Epithelial cell of esophagus (primary cell): Measurements from ENCODE around the gene HSF4.

Experiments used
- DNase-seq: peaks from one replicate; pipeline ENCODE4 v3.0.0; 2010; ENCODE audit warnings: low read depth
- H3K4me3 ChIP-seq: 2 replicates; pipeline ENCODE4 v1.5.1; 2011; ENCODE audit warnings: mild to moderate bottlenecking, low read length, control low read depth
- CTCF ChIP-seq: IDR thresholded peaks from 2 replicates; pipeline ENCODE4 v1.5.1; 2011; ENCODE audit warnings: low read depth, mild to moderate bottlenecking, low read length, control low read depth, inconsistent platforms; ENCODE audit not compliant: insufficient read depth; ENCODE audit errors: missing control alignments

HSF4 gene

DNA sequence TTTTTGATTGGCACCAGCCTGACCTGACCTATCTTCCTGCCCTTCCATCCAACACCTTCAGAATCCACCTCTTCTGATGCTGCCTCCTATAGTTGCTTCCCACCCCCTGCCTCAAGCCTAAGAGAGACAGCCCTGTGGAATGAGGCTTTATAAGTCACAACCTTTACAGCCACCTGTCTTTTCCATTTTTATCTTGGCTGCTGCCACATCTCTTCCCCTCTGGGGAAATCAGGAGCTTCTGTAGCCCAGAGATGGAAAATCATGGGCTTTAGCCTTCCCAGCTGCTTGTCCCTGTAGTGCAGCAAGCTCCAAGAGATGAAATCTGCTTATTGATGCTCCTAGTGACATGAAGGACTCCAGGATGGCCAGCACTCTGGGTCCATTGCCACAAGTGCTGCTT lies 36.1 kb upstream of the HSF4 start:
- no peak for TF ChIP-seq CTCF
- no peak for DNase-seq
- H3K4me3 ChIP-seq, result no peak overlapping the region

DNA sequence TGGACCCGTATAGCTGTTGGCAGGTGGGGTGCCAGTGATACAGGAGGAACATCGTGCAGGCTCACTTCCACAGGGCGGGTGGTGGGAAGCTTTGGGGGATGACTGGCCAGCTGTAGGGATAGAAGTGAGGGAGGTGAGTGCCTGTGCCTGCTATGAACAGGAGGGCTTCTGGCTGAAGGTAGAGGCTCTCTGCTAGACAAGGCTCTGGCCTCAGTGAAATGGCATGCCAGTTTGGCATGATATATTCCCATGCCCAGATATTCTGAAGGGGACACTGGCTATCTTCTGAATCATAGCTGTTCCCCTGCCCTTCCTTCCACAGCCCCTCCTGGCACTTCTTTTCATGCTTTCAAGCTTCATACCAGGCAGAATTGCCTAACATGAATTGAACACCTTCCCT lies 35.7 kb upstream of the HSF4 start:
- no peak for TF ChIP-seq CTCF
- H3K4me3 ChIP-seq, result no peak overlapping the region
- DNase-seq, result no peak

DNA sequence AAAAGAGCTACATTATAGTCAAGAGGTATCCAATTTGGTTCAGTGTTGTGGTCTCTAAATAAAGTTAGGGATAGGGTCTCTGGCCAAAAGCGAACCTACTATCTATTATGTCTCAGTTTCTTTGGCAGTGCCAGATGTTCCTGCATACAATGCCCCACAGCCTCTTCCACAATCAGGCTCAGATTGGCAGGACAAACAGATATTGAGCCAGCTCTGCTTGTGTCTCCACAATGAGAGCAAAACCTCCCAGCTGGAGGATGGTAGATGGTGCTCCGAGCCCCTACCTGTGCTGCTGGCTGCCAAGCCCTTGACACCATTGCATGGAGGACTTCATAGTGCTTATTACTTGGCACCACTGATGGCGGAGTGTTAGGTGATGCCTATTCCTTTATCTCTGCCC lies 35.1 kb upstream of the HSF4 start:
- no peak overlapping the region for H3K4me3 ChIP-seq
- no peak for DNase-seq
- TF ChIP-seq CTCF, result no peak

DNA sequence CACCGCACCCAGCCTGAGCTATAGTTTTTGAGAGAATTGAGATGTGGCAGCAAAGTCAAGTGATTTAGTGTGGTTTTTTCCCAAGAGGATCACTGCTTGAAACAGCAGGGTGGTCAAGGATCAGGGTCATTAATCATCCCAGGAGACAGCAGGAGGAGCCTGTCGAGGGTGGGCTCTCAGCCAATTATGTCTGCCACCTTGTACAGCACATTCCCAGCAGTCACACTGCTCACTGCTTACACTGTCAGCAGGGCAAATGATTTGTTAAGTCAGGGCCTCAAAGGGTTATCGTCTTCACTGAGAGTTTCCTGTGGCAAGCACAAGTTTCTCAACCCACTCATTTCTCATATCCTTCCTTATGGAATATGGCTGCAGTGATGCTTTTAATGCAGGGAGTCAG lies 26.9 kb upstream of the HSF4 start:
- no peak for DNase-seq
- TF ChIP-seq CTCF, result no peak
- H3K4me3 ChIP-seq, result no peak overlapping the region

DNA sequence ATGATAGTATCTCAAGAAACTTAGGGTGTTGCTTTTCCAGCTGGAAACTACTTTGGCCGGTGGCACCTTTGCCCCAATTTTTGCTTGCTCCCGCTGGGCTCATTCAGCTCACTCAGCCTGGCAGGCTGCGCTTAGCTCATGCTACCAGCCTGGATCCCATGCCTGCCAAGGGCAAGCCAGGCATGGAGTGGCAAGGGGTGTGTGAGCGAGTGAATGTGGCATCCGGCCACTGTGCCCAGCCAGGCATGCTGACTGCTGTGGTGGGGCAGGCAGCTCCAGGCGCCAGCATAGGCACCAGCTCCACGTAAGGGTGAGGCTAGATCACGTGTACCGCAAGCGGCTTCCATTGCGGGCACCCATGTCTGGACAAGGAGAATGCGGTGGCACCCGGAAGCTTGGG lies 23.2 kb upstream of the HSF4 start:
- no peak overlapping the region for H3K4me3 ChIP-seq
- no peak for DNase-seq
- TF ChIP-seq CTCF, result no peak

DNA sequence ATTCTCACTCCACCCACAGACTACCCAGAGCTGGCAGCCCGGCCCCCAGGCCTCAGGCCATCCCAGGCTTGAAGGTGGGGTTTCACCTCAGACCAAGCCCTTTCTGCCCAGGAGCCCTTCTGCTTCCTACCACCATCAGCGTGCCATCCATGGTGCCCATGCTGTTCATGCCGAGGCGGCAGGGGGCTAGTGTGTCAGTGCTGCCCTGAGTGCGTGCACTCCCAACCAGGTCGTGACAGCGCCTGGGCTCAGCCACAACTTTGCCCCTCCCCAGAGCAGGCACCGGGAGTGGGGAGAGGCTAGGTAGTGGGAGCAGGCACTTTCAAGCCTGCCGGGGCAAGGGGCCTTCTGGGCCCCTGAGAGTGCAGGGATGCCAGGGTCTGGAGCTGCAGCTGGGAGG lies 22.2 kb upstream of the HSF4 start:
- no peak for TF ChIP-seq CTCF
- DNase-seq, result no peak
- H3K4me3 ChIP-seq, result no peak overlapping the region

GRCh38 chr16:67144943-67145342 lies 19.6 kb upstream of the HSF4 start:
- H3K4me3 ChIP-seq, result no peak overlapping the region
- DNase-seq, result no peak
- TF ChIP-seq CTCF, result no peak
